ENCODE results near the gene ZNF43.
"Not testable (repeated sequence)": the region's sequence is repeated elsewhere in the genome, so short reads cannot be mapped to it uniquely, and the experiment has no call there.

- not testable (repeated sequence) for TF ChIP-seq POLR2AphosphoS5 (IDR thresholded peaks at IDR 0.05; ENCODE audit: low read depth); CTCF (IDR thresholded peaks at IDR 0.05; ENCODE audit: insufficient read depth, low read length); REST (IDR thresholded peaks at IDR 0.05; ENCODE audit: insufficient replicate concordance, low read depth); GABPA (IDR thresholded peaks at IDR 0.05; ENCODE audit: low read depth); SPI1 (IDR thresholded peaks at IDR 0.05; ENCODE audit: borderline replicate concordance, low read depth)
Observed at GRCh38 chr19:21876608-21877007, 40.6 kb upstream of the ZNF43 start.

Measured in HL-60 (cell line).